ENCODE data around the gene FRMD8.

The FRMD8 gene

GRCh38 chr11:65386307-65387140, at the start of gene FRMD8:
FRMD8 (plus strand) TSS chr11:65386637; CDS start chr11:65387037, 400 bp downstream.
- DNase-seq: peak; percentile 91

DNA sequence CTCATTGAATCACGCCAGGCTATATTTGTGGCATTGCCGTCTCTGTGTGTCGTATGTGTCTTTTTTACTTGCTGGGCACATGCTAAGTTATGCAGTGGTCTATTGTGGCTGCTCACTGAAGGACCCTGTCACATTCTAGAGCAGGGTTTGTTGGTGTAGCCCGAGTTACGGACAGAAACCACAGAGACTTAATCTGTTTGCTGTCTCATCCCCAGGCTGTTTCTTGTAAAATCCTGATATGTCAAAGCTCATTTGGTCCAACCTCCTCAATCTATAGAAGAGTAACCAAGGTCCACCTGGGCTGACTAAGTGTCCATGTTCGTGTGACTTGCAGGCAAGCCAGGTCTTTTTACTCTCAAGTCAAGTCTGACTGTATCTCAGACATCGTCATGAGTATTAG, 47.8 kb upstream of the FRMD8 start:
- no peak for DNase-seq

DNA sequence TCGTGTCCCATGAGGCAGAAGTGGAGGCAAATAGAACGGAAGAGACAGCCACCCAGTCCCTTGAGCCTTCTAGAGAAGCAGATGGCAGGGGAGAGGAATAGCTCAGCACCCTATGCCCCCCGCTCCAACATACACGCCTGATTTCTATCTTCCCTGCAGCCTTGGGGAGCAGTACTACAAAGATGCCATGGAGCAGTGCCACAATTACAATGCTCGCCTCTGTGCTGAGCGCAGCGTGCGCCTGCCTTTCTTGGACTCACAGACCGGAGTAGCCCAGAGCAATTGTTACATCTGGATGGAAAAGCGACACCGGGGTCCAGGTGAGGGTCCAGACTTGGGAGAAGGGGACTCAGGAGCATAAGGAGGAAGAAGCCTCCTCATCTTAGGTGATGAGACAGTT, 46.2 kb upstream of the FRMD8 start:
- DNase-seq: no peak

- no peak for DNase-seq
Measured at GRCh38 chr11:65341856-65342255, 44.6 kb upstream of the FRMD8 start.

DNA sequence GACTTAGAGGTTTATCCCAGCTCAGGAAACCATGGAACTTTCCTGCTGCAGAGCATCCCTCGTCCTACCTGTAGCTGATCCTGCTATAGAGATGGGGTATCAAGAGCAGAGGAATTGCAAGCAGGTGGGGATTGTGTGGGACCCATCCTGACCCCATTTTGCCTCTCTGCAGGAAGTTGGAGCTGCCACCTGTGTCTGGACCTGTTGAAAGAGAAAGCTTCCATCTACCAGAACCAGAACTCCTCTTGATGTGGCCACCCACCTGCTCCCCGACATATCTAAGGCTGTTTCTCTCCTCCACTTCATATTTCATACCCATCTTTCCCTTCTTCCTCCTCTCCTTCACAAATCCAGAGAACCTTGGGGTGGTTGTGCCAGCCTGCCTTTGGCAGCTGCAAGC, 34.9 kb upstream of the FRMD8 start:
- DNase-seq: no peak

- no peak for DNase-seq
Measured at GRCh38 chr11:65352783-65353182, 33.7 kb upstream of the FRMD8 start.

DNA sequence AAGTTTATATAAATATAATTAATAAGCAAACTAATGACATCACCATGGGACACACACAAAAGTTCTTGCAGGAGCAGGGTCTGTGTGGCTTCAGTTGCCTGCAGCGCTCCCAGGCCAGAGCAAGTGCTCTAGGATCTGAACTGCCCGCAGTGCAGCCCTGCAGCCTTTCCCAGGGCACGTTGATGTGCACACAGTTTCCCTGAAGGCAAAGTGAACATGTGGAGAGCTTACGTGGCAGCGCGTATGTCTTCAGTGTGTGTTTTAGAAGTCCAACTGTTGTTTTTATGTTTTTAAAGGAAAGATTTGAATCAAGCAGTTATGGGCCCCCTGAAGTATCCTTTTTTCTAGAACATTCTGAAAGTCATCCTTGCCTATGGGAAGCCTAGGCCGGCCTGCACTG, 33.1 kb upstream of the FRMD8 start:
- no peak for DNase-seq

DNA sequence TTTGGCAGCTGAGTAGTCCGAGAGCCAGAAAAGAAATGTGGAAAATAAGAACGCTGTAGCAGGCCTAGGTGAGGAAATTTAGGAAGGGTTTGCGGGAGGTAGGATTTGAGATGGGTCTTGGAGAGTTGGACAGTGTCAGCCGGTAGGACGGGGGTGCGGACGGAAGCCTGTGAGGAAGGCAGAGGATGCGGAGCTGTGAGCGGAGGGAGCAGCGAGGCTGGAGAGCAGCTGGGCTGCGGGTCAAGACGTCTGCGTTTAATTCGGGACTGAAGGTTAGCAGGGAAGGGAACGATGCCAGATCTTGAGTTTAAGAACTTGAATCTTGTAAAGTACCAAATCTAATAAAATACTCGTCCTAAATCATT, 32.6 kb upstream of the FRMD8 start:
- DNase-seq: no peak

GRCh38 chr11:65354265-65355012, 32.0 kb upstream of the FRMD8 start, which contains the start of gene TIGD3:
TIGD3 (plus strand) TSS chr11:65354751; CDS start chr11:65355809, 1,058 bp downstream.
- peak; percentile 96 for DNase-seq

GRCh38 chr11:65355013-65355775, 31.2 kb upstream of the FRMD8 start:
- peak; percentile 56 for DNase-seq

DNA sequence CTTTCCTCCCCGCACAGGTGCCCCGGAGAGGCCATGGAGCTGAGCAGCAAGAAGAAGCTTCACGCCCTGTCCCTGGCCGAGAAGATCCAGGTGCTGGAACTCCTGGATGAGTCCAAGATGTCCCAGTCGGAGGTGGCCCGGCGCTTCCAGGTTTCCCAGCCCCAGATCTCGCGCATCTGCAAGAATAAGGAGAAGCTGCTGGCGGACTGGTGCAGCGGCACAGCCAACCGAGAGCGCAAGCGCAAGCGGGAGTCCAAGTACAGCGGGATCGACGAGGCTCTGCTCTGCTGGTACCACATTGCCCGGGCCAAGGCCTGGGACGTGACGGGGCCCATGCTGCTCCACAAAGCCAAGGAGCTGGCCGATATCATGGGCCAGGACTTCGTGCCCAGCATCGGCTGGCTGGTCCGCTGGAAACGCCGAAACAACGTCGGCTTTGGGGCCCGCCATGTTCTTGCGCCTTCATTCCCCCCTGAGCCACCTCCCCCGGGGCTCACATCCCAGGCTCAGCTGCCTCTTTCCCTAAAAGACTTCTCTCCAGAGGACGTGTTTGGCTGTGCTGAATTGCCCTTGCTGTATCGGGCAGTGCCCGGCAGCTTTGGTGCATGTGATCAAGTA, 30.6 kb upstream of the FRMD8 start:
- no peak for DNase-seq

DNA sequence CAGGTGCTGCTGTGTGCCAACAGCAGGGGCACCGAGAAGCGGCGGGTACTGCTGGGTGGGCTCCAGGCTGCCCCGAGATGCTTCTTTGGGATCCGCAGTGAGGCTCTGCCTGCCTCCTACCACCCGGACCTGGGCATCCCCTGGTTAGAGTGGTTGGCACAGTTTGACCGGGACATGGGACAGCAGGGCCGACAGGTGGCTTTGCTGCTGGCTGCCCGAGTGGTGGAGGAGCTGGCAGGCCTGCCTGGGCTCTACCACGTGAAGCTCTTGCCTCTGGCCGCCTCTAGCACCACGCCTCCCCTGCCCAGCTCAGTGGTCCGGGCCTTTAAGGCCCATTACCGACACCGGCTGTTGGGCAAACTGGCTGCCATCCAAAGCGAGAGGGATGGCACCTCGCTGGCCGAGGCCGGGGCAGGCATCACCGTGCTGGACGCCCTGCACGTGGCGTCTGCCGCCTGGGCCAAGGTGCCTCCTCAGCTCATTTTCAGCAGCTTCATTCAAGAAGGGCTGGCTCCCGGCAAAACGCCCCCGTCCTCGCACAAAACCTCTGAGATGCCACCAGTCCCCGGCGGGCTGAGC, 30.0 kb upstream of the FRMD8 start:
- DNase-seq: no peak

DNA sequence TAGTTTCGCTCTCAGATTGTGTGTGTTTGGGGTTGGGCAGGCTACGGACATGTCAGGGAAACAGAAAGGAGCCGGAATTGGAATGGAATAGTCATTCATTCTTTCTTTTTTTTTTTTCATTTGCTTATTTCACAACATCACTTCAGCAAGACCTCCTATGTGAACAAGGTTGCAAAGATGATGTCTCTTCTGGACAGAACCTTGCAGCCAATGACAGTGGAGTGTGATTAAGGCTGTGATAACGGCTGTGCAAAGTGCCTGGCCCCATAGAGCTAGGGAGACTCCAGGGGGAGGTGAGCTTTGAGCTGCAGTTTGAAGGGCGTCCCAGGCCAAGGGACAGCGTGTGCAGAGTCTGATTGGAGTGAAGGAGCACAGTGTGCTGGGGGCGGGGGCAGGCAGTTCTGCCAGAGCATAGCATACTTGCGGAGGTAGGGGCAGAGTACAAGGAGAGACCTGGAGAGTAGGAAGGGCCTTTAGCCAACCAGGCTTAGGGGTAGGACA, 28.5 kb upstream of the FRMD8 start:
- no peak for DNase-seq

DNA sequence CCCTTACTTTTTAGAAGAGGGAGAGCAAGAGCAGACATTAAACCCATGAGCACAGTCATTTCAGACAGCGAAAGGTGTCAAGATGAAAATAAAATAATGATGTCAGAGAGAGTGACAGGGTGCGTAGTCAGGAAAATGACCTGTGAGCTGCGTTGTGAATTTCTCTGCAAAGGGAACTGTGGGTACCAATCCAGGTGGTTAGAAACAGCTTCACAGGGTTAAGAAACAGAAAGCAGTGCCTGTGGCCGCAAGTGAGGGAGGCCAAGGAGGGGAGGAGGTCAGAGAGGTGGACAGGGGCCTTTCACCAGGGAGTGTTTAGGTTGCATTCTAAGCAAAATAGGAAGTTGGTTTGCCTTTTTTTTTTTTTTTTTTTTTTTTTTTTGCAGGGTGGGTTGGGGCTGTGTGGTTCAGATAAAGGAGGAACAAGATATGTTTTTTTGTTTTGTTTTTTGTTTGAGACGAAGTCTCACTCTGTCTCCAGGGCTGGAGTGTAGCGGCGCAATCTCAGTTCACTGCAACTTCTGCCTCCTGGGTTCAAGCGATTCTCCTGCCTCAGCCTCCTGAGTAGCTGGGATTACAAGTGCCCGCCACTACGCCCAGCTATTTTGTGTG, 24.0 kb upstream of the FRMD8 start:
- peak; percentile 53 for DNase-seq

- no peak for DNase-seq
Measured at GRCh38 chr11:65362966-65363365, 23.5 kb upstream of the FRMD8 start.

- DNase-seq: no peak
Measured at GRCh38 chr11:65363770-65364169, 22.7 kb upstream of the FRMD8 start.

GRCh38 chr11:65366340-65366773, 20.1 kb upstream of the FRMD8 start:
- DNase-seq: peak; percentile 33

DNA sequence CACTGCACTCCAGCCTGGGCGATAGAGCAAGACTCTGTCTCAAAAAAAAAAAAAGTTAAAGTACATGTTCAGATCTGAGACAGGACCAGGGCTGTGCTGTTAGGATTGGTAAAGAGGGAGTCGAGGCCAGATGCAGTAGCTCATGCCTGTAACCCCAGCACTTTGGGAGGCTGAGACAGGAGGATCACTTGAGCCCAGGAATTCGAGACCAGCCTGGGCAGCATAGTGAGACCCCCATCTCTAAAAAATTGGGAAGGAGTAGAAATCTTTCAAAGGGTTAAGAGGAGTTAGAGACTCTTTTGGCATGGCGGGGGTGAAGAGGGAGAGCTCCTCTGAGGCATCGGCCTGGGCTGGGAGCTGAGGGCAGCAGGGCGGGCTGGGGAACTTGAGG, 15.8 kb upstream of the FRMD8 start:
- DNase-seq: no peak

GRCh38 chr11:65373839-65374580, 12.4 kb upstream of the FRMD8 start:
- DNase-seq: no peak

- DNase-seq: no peak
Measured at GRCh38 chr11:65375012-65375411, 11.4 kb upstream of the FRMD8 start.

GRCh38 chr11:65376138-65376713, 10.2 kb upstream of the FRMD8 start:
- no peak for DNase-seq
